ENCODE measurements around the gene C3orf49.

C3orf49 gene

GRCh38 chr3:63819151-63819398 is at the start of gene C3orf49:
C3orf49 (plus strand) TSS chr3:63819299; CDS start chr3:63819472, 173 bp downstream.
- Histone ChIP-seq H3K27me3 (ENCODE audit: control insufficient read depth, insufficient read depth, low read length) (no peaks in the 10 kb centered on the region), H3K4me3 (ENCODE audit: low read length) (no peak within 1 kb of the TSS), H3K4me1 (ENCODE audit: control insufficient read depth, insufficient read depth, low read length) (no peaks in the 10 kb centered on the region; the same call in 1 of the 2 replicates), H3K9me3 (ENCODE audit: control insufficient read depth, insufficient read depth, low read length) (no peaks in the 10 kb centered on the region), H3K27ac (ENCODE audit: low read length) (no peak within 1 kb of the TSS), H3K36me3 (ENCODE audit: control insufficient read depth, insufficient read depth, low read length) (no peaks in the 10 kb centered on the region)
- no CpG with 5 or more reads among the region's 1 CpG for WGBS (ENCODE audit: insufficient coverage, insufficient read length)
- DNase-seq (ENCODE audit: low read depth, low spot score): no peak

- Histone ChIP-seq H3K36me3 (ENCODE audit: control insufficient read depth, insufficient read depth, low read length) (no peaks in the 10 kb centered on the region), H3K27me3 (ENCODE audit: control insufficient read depth, insufficient read depth, low read length) (no peaks in the 10 kb centered on the region), H3K4me1 (ENCODE audit: control insufficient read depth, insufficient read depth, low read length) (no peaks in the 10 kb centered on the region), H3K4me3 (ENCODE audit: low read length) (no peak overlapping the region), H3K27ac (ENCODE audit: low read length) (no peak overlapping the region), H3K9me3 (ENCODE audit: control insufficient read depth, insufficient read depth, low read length) (no peaks in the 10 kb centered on the region)
- DNase-seq (ENCODE audit: low read depth, low spot score): no peak
- no CpG with 5 or more reads among the region's 5 CpGs for WGBS (ENCODE audit: insufficient coverage, insufficient read length)
Measured at GRCh38 chr3:63774781-63775180, 44.3 kb upstream of the C3orf49 start.

GRCh38 chr3:63779227-63779626 is 39.9 kb upstream of the C3orf49 start:
- no peak for DNase-seq (ENCODE audit: low read depth, low spot score)
- no peaks in the 10 kb centered on the region for H3K27me3 ChIP-seq (ENCODE audit: control insufficient read depth, insufficient read depth, low read length)
- no peak overlapping the region for H3K27ac ChIP-seq (ENCODE audit: low read length)
- no CpG with 5 or more reads among the region's 4 CpGs for WGBS (ENCODE audit: insufficient coverage, insufficient read length)
- H3K4me1 ChIP-seq (ENCODE audit: control insufficient read depth, insufficient read depth, low read length): no peaks in the 10 kb centered on the region
- H3K36me3 ChIP-seq (ENCODE audit: control insufficient read depth, insufficient read depth, low read length): no peaks in the 10 kb centered on the region
- H3K4me3 ChIP-seq (ENCODE audit: low read length): no peak overlapping the region
- no peaks in the 10 kb centered on the region for H3K9me3 ChIP-seq (ENCODE audit: control insufficient read depth, insufficient read depth, low read length)

DNA sequence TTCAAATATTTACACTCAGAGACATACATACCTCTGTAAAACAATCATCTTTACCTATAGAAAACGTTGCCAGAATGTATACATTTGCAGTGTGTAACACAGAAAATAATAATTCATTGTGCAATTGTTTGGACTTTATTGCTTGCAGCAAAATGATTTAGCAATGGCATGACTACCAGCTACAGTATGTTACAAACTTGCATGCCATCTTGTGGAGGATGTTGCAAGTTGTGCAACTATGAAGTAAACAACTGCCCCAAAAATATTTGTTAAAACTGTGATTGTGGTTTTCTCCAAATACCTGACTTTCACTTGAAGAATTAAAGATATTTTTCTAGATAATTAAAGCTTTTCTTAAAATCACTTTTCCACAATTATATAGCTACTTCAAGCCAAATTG is 27.1 kb upstream of the C3orf49 start:
- no CpG with 5 or more reads among the region's 1 CpG for WGBS (ENCODE audit: insufficient coverage, insufficient read length)
- Histone ChIP-seq H3K4me1 (ENCODE audit: control insufficient read depth, insufficient read depth, low read length) (no peaks in the 10 kb centered on the region), H3K27me3 (ENCODE audit: control insufficient read depth, insufficient read depth, low read length) (no peaks in the 10 kb centered on the region; the same call in 1 of the 2 replicates), H3K27ac (ENCODE audit: low read length) (no peak overlapping the region), H3K36me3 (ENCODE audit: control insufficient read depth, insufficient read depth, low read length) (no peaks in the 10 kb centered on the region), H3K4me3 (ENCODE audit: low read length) (no peak overlapping the region), H3K9me3 (ENCODE audit: control insufficient read depth, insufficient read depth, low read length) (no peaks in the 10 kb centered on the region)
- no peak for DNase-seq (ENCODE audit: low read depth, low spot score)

DNA sequence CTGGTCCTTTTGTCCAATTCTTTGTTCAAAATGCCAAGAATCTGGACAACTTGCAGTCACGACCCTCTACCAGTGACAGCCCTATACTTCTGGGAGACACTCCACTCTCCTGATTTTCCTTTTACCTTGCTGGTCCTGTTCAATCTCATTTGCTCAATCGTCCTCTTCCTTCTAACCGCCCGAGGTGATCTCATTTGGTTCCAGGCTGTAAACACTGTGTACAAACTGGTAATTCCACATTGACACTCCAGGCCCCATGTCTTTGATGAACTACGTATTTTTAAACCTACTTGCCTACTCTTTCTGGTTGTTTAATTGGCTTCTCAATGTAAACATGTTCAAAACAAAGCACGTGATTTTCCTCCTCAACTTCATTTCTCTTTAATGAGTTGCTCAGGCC is 23.7 kb upstream of the C3orf49 start:
- H3K27me3 ChIP-seq (ENCODE audit: control insufficient read depth, insufficient read depth, low read length): no peaks in the 10 kb centered on the region; the same call in 1 of the 2 replicates
- H3K36me3 ChIP-seq (ENCODE audit: control insufficient read depth, insufficient read depth, low read length): no peaks in the 10 kb centered on the region
- no peak for DNase-seq (ENCODE audit: low read depth, low spot score)
- H3K9me3 ChIP-seq (ENCODE audit: control insufficient read depth, insufficient read depth, low read length): no peaks in the 10 kb centered on the region
- no peaks in the 10 kb centered on the region for H3K4me1 ChIP-seq (ENCODE audit: control insufficient read depth, insufficient read depth, low read length)
- H3K27ac ChIP-seq (ENCODE audit: low read length): no peak overlapping the region
- WGBS (ENCODE audit: insufficient coverage, insufficient read length): no CpG with 5 or more reads among the region's 6 CpGs
- H3K4me3 ChIP-seq (ENCODE audit: low read length): no peak overlapping the region

DNA sequence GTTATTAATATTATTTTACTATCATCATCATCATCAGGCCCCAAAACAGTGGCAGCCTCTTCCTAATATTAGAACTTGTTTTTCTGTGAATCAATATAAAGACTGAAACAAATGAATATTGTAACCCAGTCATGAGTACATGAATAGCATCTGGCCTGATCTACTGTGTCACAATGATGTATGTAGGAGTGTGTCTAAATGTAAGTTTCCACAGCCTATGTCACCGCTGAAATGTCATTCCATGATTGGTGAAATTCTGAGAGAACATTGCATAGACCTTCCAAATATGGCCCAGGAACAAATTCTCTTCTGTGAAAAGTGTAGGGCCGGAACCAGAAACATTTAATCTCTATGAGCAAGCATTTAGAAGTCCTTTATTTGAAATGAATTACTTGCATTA is 20.6 kb upstream of the C3orf49 start:
- H3K27me3 ChIP-seq (ENCODE audit: control insufficient read depth, insufficient read depth, low read length): no peaks in the 10 kb centered on the region; the same call in 1 of the 2 replicates
- no peak overlapping the region for H3K27ac ChIP-seq (ENCODE audit: low read length)
- WGBS (ENCODE audit: insufficient coverage, insufficient read length): no CpG with 5 or more reads among the region's 2 CpGs
- no peaks in the 10 kb centered on the region for H3K4me1 ChIP-seq (ENCODE audit: control insufficient read depth, insufficient read depth, low read length)
- no peak overlapping the region for H3K4me3 ChIP-seq (ENCODE audit: low read length)
- no peaks in the 10 kb centered on the region for H3K9me3 ChIP-seq (ENCODE audit: control insufficient read depth, insufficient read depth, low read length)
- H3K36me3 ChIP-seq (ENCODE audit: control insufficient read depth, insufficient read depth, low read length): no peaks in the 10 kb centered on the region
- no peak for DNase-seq (ENCODE audit: low read depth, low spot score)

DNA sequence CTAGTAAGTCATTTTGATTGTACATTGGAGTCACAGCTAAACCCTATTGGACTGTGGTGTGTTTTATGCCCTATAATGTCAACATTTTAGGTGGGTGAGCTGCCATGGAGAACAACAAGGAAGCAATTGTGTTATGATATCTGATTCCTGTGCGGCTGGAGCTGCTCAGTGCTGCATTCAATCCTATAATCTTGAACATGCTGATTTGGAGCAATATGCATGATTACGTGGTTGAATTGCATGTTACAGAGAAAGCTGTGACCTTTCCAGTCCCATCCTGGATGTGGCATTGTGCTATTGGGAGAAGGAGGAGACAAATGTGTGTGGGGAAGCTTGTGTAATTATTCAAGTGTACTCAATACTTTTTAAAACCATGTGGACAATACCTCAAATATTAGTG is 20.1 kb upstream of the C3orf49 start:
- WGBS (ENCODE audit: insufficient coverage, insufficient read length): no CpG with 5 or more reads among the region's 2 CpGs
- H3K4me3 ChIP-seq (ENCODE audit: low read length): no peak overlapping the region
- no peaks in the 10 kb centered on the region for H3K4me1 ChIP-seq (ENCODE audit: control insufficient read depth, insufficient read depth, low read length)
- no peak for DNase-seq (ENCODE audit: low read depth, low spot score)
- no peaks in the 10 kb centered on the region for H3K36me3 ChIP-seq (ENCODE audit: control insufficient read depth, insufficient read depth, low read length)
- H3K27ac ChIP-seq (ENCODE audit: low read length): no peak overlapping the region
- no peaks in the 10 kb centered on the region; the same call in 1 of the 2 replicates for H3K27me3 ChIP-seq (ENCODE audit: control insufficient read depth, insufficient read depth, low read length)
- no peaks in the 10 kb centered on the region for H3K9me3 ChIP-seq (ENCODE audit: control insufficient read depth, insufficient read depth, low read length)

DNA sequence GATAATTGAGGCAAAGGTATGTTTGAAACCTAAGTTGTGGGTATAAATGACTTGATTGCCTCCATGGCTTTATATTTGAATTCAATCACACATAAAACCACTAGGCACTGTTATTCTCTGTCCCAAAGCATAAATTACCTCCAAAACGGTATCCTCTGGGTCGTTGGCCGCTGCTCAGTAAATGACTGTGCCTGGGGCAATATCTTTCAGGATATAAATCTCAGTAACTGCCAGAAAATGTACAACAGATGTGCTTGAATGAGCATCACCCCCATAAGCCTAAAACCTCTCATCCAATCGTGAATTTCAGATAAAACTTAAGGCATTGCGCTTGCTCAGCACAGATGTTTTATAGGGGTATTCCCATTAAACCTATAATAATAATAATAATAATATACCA is 19.0 kb upstream of the C3orf49 start:
- H3K36me3 ChIP-seq (ENCODE audit: control insufficient read depth, insufficient read depth, low read length): no peaks in the 10 kb centered on the region
- H3K27ac ChIP-seq (ENCODE audit: low read length): no peak overlapping the region
- no peak overlapping the region for H3K4me3 ChIP-seq (ENCODE audit: low read length)
- H3K9me3 ChIP-seq (ENCODE audit: control insufficient read depth, insufficient read depth, low read length): no peaks in the 10 kb centered on the region
- WGBS (ENCODE audit: insufficient coverage, insufficient read length): no CpG with 5 or more reads among the region's 5 CpGs
- DNase-seq (ENCODE audit: low read depth, low spot score): no peak
- no peaks in the 10 kb centered on the region; the same call in 1 of the 2 replicates for H3K27me3 ChIP-seq (ENCODE audit: control insufficient read depth, insufficient read depth, low read length)
- no peaks in the 10 kb centered on the region for H3K4me1 ChIP-seq (ENCODE audit: control insufficient read depth, insufficient read depth, low read length)

- Histone ChIP-seq H3K27ac (ENCODE audit: low read length) (no peak overlapping the region), H3K27me3 (ENCODE audit: control insufficient read depth, insufficient read depth, low read length) (no peaks in the 10 kb centered on the region), H3K4me1 (ENCODE audit: control insufficient read depth, insufficient read depth, low read length) (no peaks in the 10 kb centered on the region), H3K36me3 (ENCODE audit: control insufficient read depth, insufficient read depth, low read length) (no peaks in the 10 kb centered on the region), H3K4me3 (ENCODE audit: low read length) (no peak overlapping the region), H3K9me3 (ENCODE audit: control insufficient read depth, insufficient read depth, low read length) (no peaks in the 10 kb centered on the region)
- whole genome bisulfite sequencing (ENCODE audit: insufficient coverage, insufficient read length): no CpG with 5 or more reads among the region's 5 CpGs
- no peak for DNase-seq (ENCODE audit: low read depth, low spot score)
Measured at GRCh38 chr3:63803911-63804310, 15.2 kb upstream of the C3orf49 start.

- no peaks in the 10 kb centered on the region for H3K36me3 ChIP-seq (ENCODE audit: control insufficient read depth, insufficient read depth, low read length)
Measured at GRCh38 chr3:63807961-63808565, 11.0 kb upstream of the C3orf49 start.

DNA sequence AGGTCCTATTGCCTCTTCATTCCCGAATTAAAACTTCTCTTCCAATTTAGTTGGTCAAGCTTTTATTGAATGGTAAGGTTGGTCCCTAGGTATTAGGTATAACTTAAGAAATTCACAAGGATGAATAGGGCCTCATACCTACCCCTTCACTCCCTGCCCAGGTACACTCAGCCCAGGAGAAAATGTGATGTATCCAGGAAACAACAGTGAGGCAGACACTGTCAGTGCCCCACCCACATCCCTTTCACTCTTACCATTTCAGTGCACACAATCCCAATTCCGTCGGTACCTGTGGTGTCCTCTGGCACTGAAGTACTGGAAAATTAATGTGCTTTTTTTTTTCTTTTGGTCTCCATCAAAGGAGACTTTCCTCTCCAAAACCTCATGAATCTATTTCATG is 10.5 kb upstream of the C3orf49 start:
- no CpG with 5 or more reads among the region's 3 CpGs for WGBS (ENCODE audit: insufficient coverage, insufficient read length)
- Histone ChIP-seq H3K27me3 (ENCODE audit: control insufficient read depth, insufficient read depth, low read length) (no peaks in the 10 kb centered on the region), H3K9me3 (ENCODE audit: control insufficient read depth, insufficient read depth, low read length) (no peaks in the 10 kb centered on the region), H3K4me1 (ENCODE audit: control insufficient read depth, insufficient read depth, low read length) (no peaks in the 10 kb centered on the region), H3K27ac (ENCODE audit: low read length) (no peak overlapping the region), H3K4me3 (ENCODE audit: low read length) (no peak overlapping the region), H3K36me3 (ENCODE audit: control insufficient read depth, insufficient read depth, low read length) (no peaks in the 10 kb centered on the region)
- DNase-seq (ENCODE audit: low read depth, low spot score): no peak

More at GRCh38 chr3:63807961-63808565, 11.0 kb upstream of the C3orf49 start:
- Histone ChIP-seq H3K4me1 (ENCODE audit: control insufficient read depth, insufficient read depth, low read length) (no peaks in the 10 kb centered on the region), H3K27ac (ENCODE audit: low read length) (no peak overlapping the region), H3K9me3 (ENCODE audit: control insufficient read depth, insufficient read depth, low read length) (no peaks in the 10 kb centered on the region), H3K27me3 (ENCODE audit: control insufficient read depth, insufficient read depth, low read length) (no peaks in the 10 kb centered on the region), H3K4me3 (ENCODE audit: low read length) (no peak overlapping the region)
- no peak for DNase-seq (ENCODE audit: low read depth, low spot score)
- no CpG with 5 or more reads among the region's 5 CpGs for WGBS (ENCODE audit: insufficient coverage, insufficient read length)
